Ishikawa (cell line): Measurements from ENCODE around the gene USP49.

Source experiments
- CREB1 ChIP-seq: IDR thresholded peaks from 2 replicates; pipeline ENCODE4 v1.6.1; 2012; ENCODE audit warnings: low read depth
- EGR1 ChIP-seq: IDR thresholded peaks from 2 replicates; pipeline ENCODE4 v1.6.1; 2012
- FOXM1 ChIP-seq: IDR thresholded peaks from 2 replicates; pipeline ENCODE4 v1.6.1; 2012; ENCODE audit warnings: low read depth, borderline replicate concordance
- NFIC ChIP-seq: IDR thresholded peaks from 2 replicates; pipeline ENCODE4 v1.6.1; 2012
- RAD21 ChIP-seq: IDR thresholded peaks from 2 replicates; pipeline ENCODE4 v1.6.1; 2012; ENCODE audit warnings: low read depth
- TCF12 ChIP-seq: IDR thresholded peaks from 2 replicates; pipeline ENCODE4 v1.6.1; 2012; ENCODE audit warnings: low read depth
- USF1 ChIP-seq: IDR thresholded peaks from 2 replicates; pipeline ENCODE4 v1.6.1; 2012
- YY1 ChIP-seq: IDR thresholded peaks from 2 replicates; pipeline ENCODE4 v1.6.1; 2012; ENCODE audit warnings: low read depth

- TF ChIP-seq RAD21 = no peak
- TF ChIP-seq TCF12 = no peak
- TF ChIP-seq CREB1 = no peak
- TF ChIP-seq FOXM1 = no peak
- no peak for TF ChIP-seq EGR1
- no peak for TF ChIP-seq NFIC
- TF ChIP-seq USF1 = no peak
- TF ChIP-seq YY1 = no peak
These were observed 16.9 kb downstream of the USP49 start for GRCh38 chr6:41878246-41878645.
